Lower leg skin (tissue), 4 donors: ENCODE data around the gene FCGR2B. TPM values are rescaled to one million over a fixed set of nuclear protein-coding genes. Genes with fewer than 3 reads are reported as not detected.

Experiments
- DNase-seq, 2 donors: peaks; one replicate each; pipeline ENCODE4 v3.0.0-alpha.2; 2019; ENCODE audit warnings: low spot score in 2 of 2
- H3K4me3 ChIP-seq: fragments of 200-600 bp; sonication (generic); 2 replicates; pipeline ENCODE4 v1.5.1; 2017; ENCODE audit warnings: mild to moderate bottlenecking, low read depth; ENCODE audit not compliant: poor library complexity, severe bottlenecking
- CTCF ChIP-seq, 3 donors: fragments of 450-650 bp; IDR thresholded peaks; one replicate each; pipeline ENCODE4 v1.5.1; 2016; ENCODE audit warnings: antibody characterized with exemption in 3 of 3, mild to moderate bottlenecking in 3 of 3, moderate library complexity in 2 of 3
- POLR2A ChIP-seq, 2 donors: fragments of 450-650 bp; IDR thresholded peaks; one replicate each; pipeline ENCODE4 v1.6.1; 2016 to 2017; ENCODE audit warnings: antibody characterized with exemption in 2 of 2, mild to moderate bottlenecking in 1 of 2, moderate library complexity in 1 of 2
- WGBS, 2 donors: methylation state at CpG; one replicate each; pipeline ENCODE4 v1.1.5; 2018; 5-methylcytosine and 5-hydroxymethylcytosine counted together
- intact Hi-C: fragments of 100-400 bp; cut with DNase I; formaldehyde crosslinking; loops from one replicate; pipeline ENCODE4 v1.15.0; 2023; ENCODE audit warnings: low total_unique reads
- total RNA-seq, 4 donors: library from RNA; depleted of rRNA; stranded (reverse); fragments of >200 nt; gene quantifications; one replicate each; pipeline ENCODE4 v1.1.0, GENCODE V29; 2016

FCGR2B gene
- total RNA-seq, 4 donors from 2014 or later, result 6.0 to 10.0 (median 8.3) TPM

- no peak for DNase-seq
- no peak overlapping the region for H3K4me3 ChIP-seq
- TF ChIP-seq POLR2A (IDR thresholded peaks at IDR 0.05), result no peak
- TF ChIP-seq CTCF (IDR thresholded peaks at IDR 0.05), result no peak
- intact Hi-C loops, result no loop called here
- 80 to 83% methylated on average over 4 of the region's 4 CpGs for WGBS, 2 donors
These were observed 42.6 kb downstream of the FCGR2B start for GRCh38 chr1:161705537-161705936.

- no peak overlapping the region for H3K4me3 ChIP-seq
- no peak for TF ChIP-seq CTCF (IDR thresholded peaks at IDR 0.05)
- no peak for TF ChIP-seq POLR2A (IDR thresholded peaks at IDR 0.05)
- DNase-seq, result no peak
- intact Hi-C loops, result no loop called here
- WGBS, 2 donors, result 77 to 95% methylated on average over 3 of the region's 3 CpGs
These were observed 43.2 kb downstream of the FCGR2B start for GRCh38 chr1:161706113-161706481.

GRCh38 chr1:161706482-161707347 lies 43.8 kb downstream of the FCGR2B start, which contains the start of gene FCRLA:
Gene FCRLA, plus strand, starts transcription at chr1:161707229. Its CDS starts 36 bp downstream, at chr1:161707265.
- no peak for DNase-seq

GRCh38 chr1:161707503-161707902 lies 44.6 kb downstream of the FCGR2B start:
- no peak for TF ChIP-seq CTCF (IDR thresholded peaks at IDR 0.05)
- TF ChIP-seq POLR2A (IDR thresholded peaks at IDR 0.05), result no peak
- DNase-seq, result no peak
- H3K4me3 ChIP-seq, result no peak overlapping the region
- intact Hi-C loops, result no loop called here
- WGBS, 2 donors, result 91 to 94% methylated on average over 2 of the region's 2 CpGs

More at GRCh38 chr1:161706482-161707347, 43.8 kb downstream of the FCGR2B start, which contains the start of gene FCRLA:
- TF ChIP-seq POLR2A (IDR thresholded peaks at IDR 0.05), result no peak
- TF ChIP-seq CTCF (IDR thresholded peaks at IDR 0.05), result no peak
- no peak within 1 kb of the TSS for H3K4me3 ChIP-seq
- 24 to 31% methylated on average over 4 of the region's 4 CpGs for WGBS, 2 donors
- intact Hi-C loops, result no loop called here

- no peak for TF ChIP-seq CTCF (IDR thresholded peaks at IDR 0.05)
- no peak for TF ChIP-seq POLR2A (IDR thresholded peaks at IDR 0.05)
- 76 to 83% methylated on average over 4 of the region's 4 CpGs for WGBS, 2 donors
- no peak overlapping the region for H3K4me3 ChIP-seq
- intact Hi-C loops, result no loop called here
- no peak for DNase-seq
These were observed 46.4 kb downstream of the FCGR2B start for GRCh38 chr1:161709373-161709772.
